Measurements from ENCODE around the gene PRM2. TPM values are rescaled to one million over a fixed set of nuclear protein-coding genes. Genes with fewer than 3 reads are reported as not detected.

PRM2 gene
- total RNA-seq, 1 donor from 2014 or later, result not detected

- intact Hi-C loops (cut with micrococcal nuclease), result loop anchor here (5.0 to 10.0 kb wide), 2 partner anchors 97 to 285 kb away; no protein-coding TSS in a partner anchor
- no peaks in the 10 kb centered on the region for H3K9me3 ChIP-seq (replicated peaks)
- peak overlapping the region; percentile 90 for H3K4me3 ChIP-seq
- H3K4me1 ChIP-seq, result peaks cover 58% of the 10 kb centered on the region
- H3K27me3 ChIP-seq (ENCODE audit: low read depth), result no peaks in the 10 kb centered on the region
- H3K36me3 ChIP-seq, result no peaks in the 10 kb centered on the region
- peak; percentile 86 for TF ChIP-seq CTCF (IDR thresholded peaks at IDR 0.05; ENCODE audit: borderline replicate concordance)
- peak overlapping the region; percentile 100 for H3K27ac ChIP-seq (replicated peaks)
- peak; percentile 79 for DNase-seq
Measured at GRCh38 chr16:11257131-11257938, 18.9 kb downstream of the PRM2 start.

- Histone ChIP-seq H3K9me3 (replicated peaks) (no peaks in the 10 kb centered on the region), H3K36me3 (no peaks in the 10 kb centered on the region), H3K4me1 (peaks cover 58% of the 10 kb centered on the region), H3K4me3 (peak overlapping the region; percentile 90), H3K27me3 (ENCODE audit: low read depth) (no peaks in the 10 kb centered on the region), H3K27ac (replicated peaks) (peak overlapping the region; percentile 100)
- peak; percentile 76 for DNase-seq
- intact Hi-C loops (cut with micrococcal nuclease), result loop anchor here (5.0 to 10.0 kb wide), 2 partner anchors 98 to 284 kb away; no protein-coding TSS in a partner anchor
- TF ChIP-seq CTCF (IDR thresholded peaks at IDR 0.05; ENCODE audit: borderline replicate concordance), result no peak
Measured at GRCh38 chr16:11256661-11257130, 19.6 kb downstream of the PRM2 start.

- Histone ChIP-seq H3K27ac (replicated peaks) (peak within 1 kb of the TSS; percentile 100), H3K36me3 (no peaks in the 10 kb centered on the region), H3K4me3 (peak within 1 kb of the TSS; percentile 90), H3K4me1 (peaks cover 58% of the 10 kb centered on the region), H3K9me3 (replicated peaks) (no peaks in the 10 kb centered on the region), H3K27me3 (ENCODE audit: low read depth) (no peaks in the 10 kb centered on the region)
- peak; percentile 94 for TF ChIP-seq CTCF (IDR thresholded peaks at IDR 0.05; ENCODE audit: borderline replicate concordance)
- intact Hi-C loops (cut with micrococcal nuclease), result loop anchor here (5.0 to 10.0 kb wide), 2 partner anchors 99 to 284 kb away; no protein-coding TSS in a partner anchor
- peak; percentile 87 for DNase-seq
Measured at GRCh38 chr16:11255737-11256660, 20.3 kb downstream of the PRM2 start, which contains the start of gene SOCS1. TSS of gene SOCS1 (minus strand) at chr16:11256204. CDS start at chr16:11255478, 726 bp downstream.

GRCh38 chr16:11254913-11255736 lies 21.2 kb downstream of the PRM2 start:
- peak overlapping the region; percentile 90 for H3K4me3 ChIP-seq
- H3K27ac ChIP-seq (replicated peaks), result peak overlapping the region; percentile 100
- H3K4me1 ChIP-seq, result peaks cover 58% of the 10 kb centered on the region
- H3K36me3 ChIP-seq, result no peaks in the 10 kb centered on the region
- no peaks in the 10 kb centered on the region for H3K27me3 ChIP-seq (ENCODE audit: low read depth)
- TF ChIP-seq CTCF (IDR thresholded peaks at IDR 0.05; ENCODE audit: borderline replicate concordance), result no peak
- peak; percentile 33 for DNase-seq
- H3K9me3 ChIP-seq (replicated peaks), result no peaks in the 10 kb centered on the region
- intact Hi-C loops (cut with micrococcal nuclease), result loop anchor here (5.0 to 10.0 kb wide), 2 partner anchors 100 to 283 kb away; no protein-coding TSS in a partner anchor

Measured in left ventricle myocardium inferior (tissue), 1 donor.